Ramos (cell line): ENCODE measurements around the gene LAT.
"Not testable (repeated sequence)": the region's sequence is repeated elsewhere in the genome, so short reads cannot be mapped to it uniquely, and the experiment has no call there.

Experiments
- in situ Hi-C: fragments of 300-500 bp; cut with MboI; formaldehyde crosslinking; loops from one replicate; pipeline ENCODE4 v1.14.3; 2022; ENCODE audit warnings: low sequenced_read_pairs; ENCODE audit not compliant: unreplicated experiment

LAT gene

GRCh38 chr16:28984619-28985135 lies at the start of gene LAT:
TSS of gene LAT (plus strand) at chr16:28985052. CDS start at chr16:28985418, 366 bp downstream.
- in situ Hi-C loops = no loop called here

GRCh38 chr16:28935346-28935745 lies 49.5 kb upstream of the LAT start:
- in situ Hi-C loops = no loop called here

GRCh38 chr16:28935924-28936783 lies 48.7 kb upstream of the LAT start:
- in situ Hi-C loops = no loop called here

- in situ Hi-C loops = no loop called here
These were observed 48.1 kb upstream of the LAT start for GRCh38 chr16:28936784-28937155.

GRCh38 chr16:28937222-28937876 lies 47.5 kb upstream of the LAT start:
- in situ Hi-C loops = no loop called here

- in situ Hi-C loops = no loop called here
These were observed 46.1 kb upstream of the LAT start for GRCh38 chr16:28938721-28939120.

GRCh38 chr16:28939825-28940224 lies 45.0 kb upstream of the LAT start:
- in situ Hi-C loops = not testable (repeated sequence)

- in situ Hi-C loops = no loop called here
These were observed 41.6 kb upstream of the LAT start for GRCh38 chr16:28943281-28943680.

GRCh38 chr16:28946681-28947080 lies 38.2 kb upstream of the LAT start:
- in situ Hi-C loops = loop anchor here (5.0 kb wide), 1 partner anchor 79 kb away; no protein-coding TSS in a partner anchor

GRCh38 chr16:28950648-28951409 lies 34.0 kb upstream of the LAT start, which contains the start of gene NFATC2IP:
TSS of gene NFATC2IP (plus strand) at chr16:28950937. CDS start at chr16:28951012, 75 bp downstream.
- in situ Hi-C loops = no loop called here

- in situ Hi-C loops = no loop called here
These were observed 33.4 kb upstream of the LAT start for GRCh38 chr16:28951410-28951943.

- in situ Hi-C loops = no loop called here
These were observed 26.6 kb upstream of the LAT start for GRCh38 chr16:28958216-28958615.

- in situ Hi-C loops = no loop called here
These were observed 26.0 kb upstream of the LAT start for GRCh38 chr16:28958836-28959235.

GRCh38 chr16:28964072-28964471 lies 20.8 kb upstream of the LAT start:
- in situ Hi-C loops = no loop called here

- in situ Hi-C loops = no loop called here
These were observed 20.4 kb upstream of the LAT start for GRCh38 chr16:28964496-28964895.

GRCh38 chr16:28967156-28967555 lies 17.7 kb upstream of the LAT start:
- in situ Hi-C loops = no loop called here

GRCh38 chr16:28969696-28970095 lies 15.2 kb upstream of the LAT start:
- in situ Hi-C loops = not testable (repeated sequence)

GRCh38 chr16:28974007-28974436 lies 10.8 kb upstream of the LAT start:
- in situ Hi-C loops = no loop called here

- in situ Hi-C loops = no loop called here
These were observed 10.3 kb upstream of the LAT start, which contains the start of gene SPNS1 for GRCh38 chr16:28974437-28975157. TSS of gene SPNS1 (plus strand) at chr16:28974778. CDS start at chr16:28975152, 374 bp downstream.
